Stimulated activated effector memory CD8-positive, alpha-beta T cell treated with anti-CD3 and anti-CD28 coated beads, Interleukin-12 subunit alpha, Interleukin-12 subunit beta, amount 100 ng/mL, for 72 hours (primary cell): ENCODE results near the gene AFTPH.

Experiments
- ATAC-seq: fragments of 150-1000 bp; cut with Tn5 transposase; 2 replicates; pipeline ENCODE4 v1.10.0; 2021
- DNase-seq, 2 donors: peaks; one replicate each; pipeline ENCODE4 v3.0.0; 2021 to 2022; ENCODE audit warnings: low spot score in 2 of 2
- H3K27ac Mint-ChIP-seq: one replicate; pipeline ENCODE4 v1.8.0; 2022; ENCODE audit warnings: mild to moderate bottlenecking, mixed read lengths
- H3K36me3 Mint-ChIP-seq: one replicate; pipeline ENCODE4 v1.8.0; 2022; ENCODE audit warnings: mild to moderate bottlenecking, mixed read lengths
- H3K4me1 Mint-ChIP-seq: one replicate; pipeline ENCODE4 v1.8.0; 2022; ENCODE audit warnings: mixed read lengths
- H3K4me3 Mint-ChIP-seq: one replicate; pipeline ENCODE4 v1.8.0; 2022; ENCODE audit warnings: mild to moderate bottlenecking, mixed read lengths
- H3K9me3 Mint-ChIP-seq: one replicate; pipeline ENCODE4 v1.8.0; 2022; ENCODE audit warnings: mixed read lengths

The AFTPH gene

GRCh38 chr2:64634345-64635267, 110.5 kb downstream of the AFTPH start:
- ATAC-seq: no peak
- no peak overlapping the region for H3K4me3 Mint-ChIP-seq
- no peak for DNase-seq
- H3K9me3 Mint-ChIP-seq: no peaks in the 10 kb centered on the region
- H3K4me1 Mint-ChIP-seq: peaks cover 29% of the 10 kb centered on the region
- no peak overlapping the region for H3K27ac Mint-ChIP-seq
- peaks cover 39% of the 10 kb centered on the region for H3K36me3 Mint-ChIP-seq

DNA sequence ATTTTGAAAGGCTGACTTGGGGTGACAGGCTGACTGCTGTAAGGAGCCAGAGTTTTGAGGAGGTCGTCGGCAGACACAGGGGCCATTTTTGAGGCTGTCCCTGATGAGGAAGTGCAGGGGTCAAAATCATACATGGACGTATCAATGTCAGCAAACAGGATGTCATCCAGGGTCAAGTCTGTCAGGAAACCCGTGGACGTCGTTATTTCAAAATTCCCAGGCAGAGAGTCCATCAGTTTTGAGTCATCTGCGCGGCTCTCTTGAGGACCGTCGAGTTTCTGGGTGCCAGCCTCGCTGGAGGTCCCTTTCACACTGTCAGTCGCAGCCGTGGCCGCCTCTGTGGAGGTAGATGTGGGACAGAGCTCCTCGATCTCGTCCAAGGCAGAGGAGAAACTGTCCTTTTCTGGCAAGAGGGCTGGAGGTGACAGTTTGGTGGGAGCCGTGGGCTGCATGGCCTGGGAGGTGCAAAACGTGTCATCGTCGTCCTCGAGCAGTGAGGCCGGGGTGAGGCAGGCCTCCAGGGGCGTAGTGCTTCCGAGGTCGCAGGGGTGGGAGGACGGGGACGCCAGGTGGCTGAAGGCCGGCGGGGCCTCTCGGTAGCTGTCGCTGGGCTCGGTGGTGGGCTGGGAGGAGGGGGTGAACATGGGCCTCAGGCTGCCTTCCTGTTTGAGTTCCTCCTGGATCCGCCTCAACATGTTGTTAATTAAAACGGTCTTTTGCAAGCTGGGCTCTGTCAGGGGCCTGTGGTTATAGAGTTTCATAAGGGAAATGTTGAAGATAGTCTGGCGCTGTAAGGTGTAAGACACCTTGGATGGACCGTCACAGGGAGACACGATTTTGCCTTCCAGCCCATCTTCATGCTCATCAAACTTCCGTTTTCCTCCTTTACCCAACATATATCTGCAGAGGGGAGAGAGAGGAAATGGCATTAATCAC, 112.1 kb downstream of the AFTPH start:
- Mint-ChIP-seq H3K27ac (peak overlapping the region; percentile 30), H3K4me3 (peak overlapping the region; percentile 31), H3K9me3 (no peaks in the 10 kb centered on the region), H3K4me1 (peaks cover 31% of the 10 kb centered on the region), H3K36me3 (peaks cover 39% of the 10 kb centered on the region)
- DNase-seq (peak in 1 of 2 donors; percentile 56), ATAC-seq (no peak)

- ATAC-seq (no peak), DNase-seq (peak in 1 of 2 donors; percentile 43)
- H3K4me1 Mint-ChIP-seq: peaks cover 35% of the 10 kb centered on the region
- no peaks in the 10 kb centered on the region for H3K9me3 Mint-ChIP-seq
- H3K27ac Mint-ChIP-seq: peak overlapping the region; percentile 30
- peak overlapping the region; percentile 31 for H3K4me3 Mint-ChIP-seq
- peaks cover 39% of the 10 kb centered on the region for H3K36me3 Mint-ChIP-seq
Observed at GRCh38 chr2:64637000-64637635, 113.0 kb downstream of the AFTPH start.

- H3K36me3 Mint-ChIP-seq: peaks cover 39% of the 10 kb centered on the region
- ATAC-seq: no peak
- peak in 1 of 2 donors; percentile 47 for DNase-seq
- no peaks in the 10 kb centered on the region for H3K9me3 Mint-ChIP-seq
- H3K4me1 Mint-ChIP-seq: peaks cover 40% of the 10 kb centered on the region
- no peak overlapping the region for H3K4me3 Mint-ChIP-seq
- peak overlapping the region; percentile 57 for H3K27ac Mint-ChIP-seq
Observed at GRCh38 chr2:64637931-64638330, 113.8 kb downstream of the AFTPH start.

DNA sequence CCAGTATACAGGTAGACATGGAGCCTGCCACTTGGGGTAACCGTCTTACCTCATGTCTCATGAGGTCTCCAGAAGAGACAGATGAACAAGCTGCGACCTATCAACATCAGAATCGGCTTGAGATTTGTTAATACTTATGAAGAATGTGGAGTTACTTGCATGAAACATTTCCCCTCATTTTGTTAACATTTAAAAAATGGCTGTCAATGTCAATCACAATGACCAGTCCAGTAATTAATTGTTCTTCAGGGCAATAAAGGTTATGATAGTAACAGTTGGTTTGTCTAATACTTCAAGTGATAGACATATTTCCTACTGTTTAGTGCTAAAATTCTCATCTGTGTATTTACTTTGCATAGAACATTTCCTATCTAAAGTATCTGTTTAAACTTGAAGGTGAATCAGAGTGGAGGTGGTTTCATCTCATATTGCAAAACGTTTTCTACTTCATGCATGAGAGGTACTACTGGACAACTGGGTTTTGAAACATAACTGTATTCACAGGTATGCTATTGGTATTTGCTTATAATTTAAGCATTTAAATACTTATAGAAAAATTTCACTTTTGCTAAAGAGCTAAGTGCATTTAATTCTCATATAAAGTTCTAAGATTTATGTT, 114.5 kb downstream of the AFTPH start:
- no peaks in the 10 kb centered on the region for H3K9me3 Mint-ChIP-seq
- ATAC-seq (no peak), DNase-seq (no peak)
- H3K36me3 Mint-ChIP-seq: peaks cover 39% of the 10 kb centered on the region
- H3K4me3 Mint-ChIP-seq: no peak overlapping the region
- H3K4me1 Mint-ChIP-seq: peaks cover 47% of the 10 kb centered on the region
- peak overlapping the region; percentile 57 for H3K27ac Mint-ChIP-seq

GRCh38 chr2:64639691-64640090, 115.6 kb downstream of the AFTPH start:
- ATAC-seq: no peak

DNA sequence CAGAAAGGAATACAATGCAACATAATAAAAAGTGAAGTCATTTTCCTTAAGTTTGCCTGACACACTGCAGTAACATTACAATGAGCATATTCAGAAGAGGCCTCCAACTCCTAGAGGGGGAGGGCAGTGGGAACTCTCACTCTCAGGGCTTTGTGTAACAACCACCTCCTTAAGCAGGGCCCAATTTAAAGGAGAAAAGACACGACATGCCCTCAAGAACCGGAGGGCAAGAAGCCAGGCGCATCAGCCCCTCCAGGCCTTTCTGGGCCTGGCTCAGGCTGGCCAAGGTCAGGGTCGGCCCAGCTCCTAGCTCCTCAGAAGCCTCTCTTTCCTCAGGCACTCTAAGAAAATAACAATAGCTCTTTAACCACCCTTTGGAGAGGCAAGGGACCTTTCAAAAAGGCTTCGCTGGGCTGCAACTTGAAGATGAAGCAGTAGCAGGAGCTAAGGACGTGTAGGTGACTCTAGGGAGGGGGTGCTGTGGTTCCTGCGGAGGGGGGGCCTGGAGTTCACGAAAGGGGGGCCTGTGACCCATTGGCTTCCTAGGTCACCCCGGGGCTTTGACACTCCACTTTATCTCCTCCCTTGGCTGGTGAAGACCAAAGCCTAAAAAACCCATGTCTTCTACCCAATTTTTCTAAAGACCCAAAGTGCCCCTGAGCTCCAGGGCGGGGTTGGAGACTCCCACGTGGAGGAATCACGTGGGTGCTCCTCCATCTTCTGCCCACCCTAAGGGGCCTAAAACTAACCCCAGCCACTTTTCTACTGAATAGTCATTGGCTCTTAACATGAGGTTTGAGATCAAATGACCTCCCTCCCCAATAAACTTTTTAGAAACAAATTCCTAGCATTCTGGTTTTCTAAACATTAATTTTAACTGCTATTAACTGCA, 116.3 kb downstream of the AFTPH start:
- no peak overlapping the region for H3K4me3 Mint-ChIP-seq
- ATAC-seq (no peak), DNase-seq (peak in 1 of 2 donors; percentile 41)
- peaks cover 25% of the 10 kb centered on the region for H3K36me3 Mint-ChIP-seq
- peaks cover 62% of the 10 kb centered on the region for H3K4me1 Mint-ChIP-seq
- H3K9me3 Mint-ChIP-seq: no peaks in the 10 kb centered on the region
- no peak overlapping the region for H3K27ac Mint-ChIP-seq

More at GRCh38 chr2:64639691-64640090, 115.6 kb downstream of the AFTPH start:
- no peak overlapping the region for H3K4me3 Mint-ChIP-seq
- H3K36me3 Mint-ChIP-seq: peaks cover 32% of the 10 kb centered on the region
- DNase-seq: no peak
- H3K27ac Mint-ChIP-seq: no peak overlapping the region
- peaks cover 58% of the 10 kb centered on the region for H3K4me1 Mint-ChIP-seq
- no peaks in the 10 kb centered on the region for H3K9me3 Mint-ChIP-seq

GRCh38 chr2:64641599-64641998, 117.5 kb downstream of the AFTPH start:
- Mint-ChIP-seq H3K36me3 (peaks cover 13% of the 10 kb centered on the region), H3K27ac (no peak overlapping the region), H3K4me3 (no peak overlapping the region), H3K9me3 (no peaks in the 10 kb centered on the region), H3K4me1 (peaks cover 54% of the 10 kb centered on the region)
- ATAC-seq (no peak), DNase-seq (no peak)
